NCI-H128 (cell line): Measurements from ENCODE around the gene DPP8.
"Not testable (repeated sequence)": the region's sequence is repeated elsewhere in the genome, so short reads cannot be mapped to it uniquely, and the experiment has no call there.

Experiments used
- DNase-seq: peaks from one replicate; lab custom pipeline; 2025; ENCODE audit not compliant: unreplicated experiment; lab: John Stamatoyannopoulos, UW

Gene DPP8

GRCh38 chr15:65516997-65517865 lies at the start of gene DPP8:
Gene DPP8 (minus strand): TSS chr15:65517689. CDS start chr15:65512553, 5,136 bp downstream.
- DNase-seq: peak; percentile 61

- DNase-seq: no peak
Observed at GRCh38 chr15:65561934-65562333, 44.4 kb upstream of the DPP8 start.

- DNase-seq: no peak
Observed at GRCh38 chr15:65559941-65560340, 42.5 kb upstream of the DPP8 start.

GRCh38 chr15:65558997-65559760 lies 41.7 kb upstream of the DPP8 start:
- no peak for DNase-seq

GRCh38 chr15:65558336-65558735 lies 40.8 kb upstream of the DPP8 start:
- DNase-seq: no peak

GRCh38 chr15:65556622-65557021 lies 39.1 kb upstream of the DPP8 start:
- no peak for DNase-seq

GRCh38 chr15:65553691-65554090 lies 36.2 kb upstream of the DPP8 start:
- DNase-seq: no peak

GRCh38 chr15:65552851-65553250 lies 35.4 kb upstream of the DPP8 start:
- not testable (repeated sequence) for DNase-seq

GRCh38 chr15:65551183-65551582 lies 33.7 kb upstream of the DPP8 start:
- DNase-seq: no peak

GRCh38 chr15:65550681-65551098 lies 33.2 kb upstream of the DPP8 start:
- no peak for DNase-seq

GRCh38 chr15:65549288-65549687 lies 31.8 kb upstream of the DPP8 start:
- DNase-seq: not testable (repeated sequence)

GRCh38 chr15:65547841-65548240 lies 30.4 kb upstream of the DPP8 start:
- no peak for DNase-seq

- no peak for DNase-seq
Observed at GRCh38 chr15:65541231-65541820, 23.8 kb upstream of the DPP8 start.

- no peak for DNase-seq
Observed at GRCh38 chr15:65540314-65540713, 22.8 kb upstream of the DPP8 start.

- DNase-seq: no peak
Observed at GRCh38 chr15:65535192-65535591, 17.7 kb upstream of the DPP8 start.

- no peak for DNase-seq
Observed at GRCh38 chr15:65533057-65533756, 15.7 kb upstream of the DPP8 start.

- DNase-seq: no peak
Observed at GRCh38 chr15:65532738-65533051, 15.2 kb upstream of the DPP8 start.

GRCh38 chr15:65530318-65531111 lies 13.0 kb upstream of the DPP8 start, which contains the start of gene HACD3:
Gene HACD3 (plus strand): TSS chr15:65530463. CDS start chr15:65530632, 169 bp downstream.
- peak; percentile 66 for DNase-seq

- no peak for DNase-seq
Observed at GRCh38 chr15:65529762-65530317, 12.4 kb upstream of the DPP8 start.

- DNase-seq: no peak
Observed at GRCh38 chr15:65528461-65529060, 11.1 kb upstream of the DPP8 start.
